Activated T-cell treated with anti-CD3 and anti-CD28 coated beads, Interleukin-2, amount 50 U/mL, for 48 hours (primary cell): ENCODE measurements around the gene NT5C.
A peak's percentile ranks its signal among the peaks of the same experiment; 100 is the strongest.

Experiments
- DNase-seq, 2 experiments: peaks; one replicate each; pipeline ENCODE4 v3.0.0-alpha.2; 2020

The NT5C gene

GRCh38 chr17:75090871-75091854 lies 40.4 kb downstream of the NT5C start:
- no peak for DNase-seq

- peak; percentile 49 to 52 for DNase-seq
These were observed 42.8 kb downstream of the NT5C start for GRCh38 chr17:75088465-75089417.

- DNase-seq: peak; percentile 67 to 76
These were observed 43.7 kb downstream of the NT5C start, which contains the start of gene SLC16A5 for GRCh38 chr17:75087558-75088453. Gene SLC16A5, plus strand, starts transcription at chr17:75087954. Its CDS starts 5,683 bp downstream, at chr17:75093637.

GRCh38 chr17:75087182-75087557 lies 44.4 kb downstream of the NT5C start:
- DNase-seq: no peak

GRCh38 chr17:75086496-75087181 lies 44.9 kb downstream of the NT5C start:
- DNase-seq: no peak

GRCh38 chr17:75084039-75084660 lies 47.4 kb downstream of the NT5C start:
- DNase-seq: no peak

GRCh38 chr17:75082683-75083082 lies 48.9 kb downstream of the NT5C start:
- no peak for DNase-seq

- no peak for DNase-seq
These were observed 49.7 kb downstream of the NT5C start for GRCh38 chr17:75081611-75082540.
